GM20431 (cell line): ENCODE results near the gene ATG14.
"Not testable (repeated sequence)": the region's sequence is repeated elsewhere in the genome, so short reads cannot be mapped to it uniquely, and the experiment has no call there.

Experiments
- in situ Hi-C: fragments of 300-500 bp; cut with MseI, MboI; formaldehyde crosslinking; loops from one replicate; pipeline ENCODE4 v1.15.0; 2020; ENCODE audit warnings: low sequenced_read_pairs; ENCODE audit not compliant: unreplicated experiment

ATG14 gene

DNA sequence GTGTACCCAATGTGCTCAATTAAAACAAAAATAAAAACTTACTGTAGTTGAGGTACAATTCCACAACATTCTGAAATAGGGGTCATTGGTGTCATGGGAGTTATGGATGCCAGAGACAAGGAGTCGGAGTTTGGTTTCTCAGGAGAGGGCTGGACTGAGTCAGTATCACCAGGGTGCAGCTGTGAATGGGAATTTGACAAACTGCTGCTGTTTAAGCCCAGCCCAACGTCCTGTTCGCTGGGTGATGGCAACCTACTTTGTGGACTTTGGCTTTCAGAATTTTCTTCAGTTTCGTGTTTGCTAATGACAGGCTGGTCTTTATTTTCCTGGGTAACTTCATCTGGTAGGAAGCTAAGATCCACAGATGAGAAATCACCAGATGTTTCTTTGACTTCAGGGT, 24.9 kb upstream of the ATG14 start:
- in situ Hi-C loops = loop anchor here (10.0 kb wide), 1 partner anchor 1038 kb away; no protein-coding TSS in a partner anchor

DNA sequence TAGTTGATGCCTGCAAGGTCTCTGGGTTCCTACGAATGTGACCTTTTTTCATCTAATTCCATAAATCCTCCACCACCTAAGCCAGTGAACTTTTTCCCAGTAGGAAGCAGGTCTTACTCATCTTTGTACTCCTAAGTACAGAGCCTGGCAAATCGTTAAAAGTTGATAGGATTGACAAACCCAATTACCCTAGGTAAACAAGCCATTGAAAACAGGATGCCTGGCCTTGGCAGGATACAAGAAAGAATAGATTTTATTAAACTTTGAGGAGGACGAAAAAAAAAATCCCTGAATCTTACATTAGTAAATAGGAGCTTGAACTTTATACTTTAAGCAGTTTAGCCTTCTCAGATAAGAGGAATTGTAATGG, 23.2 kb upstream of the ATG14 start:
- in situ Hi-C loops = loop anchor here (10.0 kb wide), 1 partner anchor 1040 kb away; no protein-coding TSS in a partner anchor

DNA sequence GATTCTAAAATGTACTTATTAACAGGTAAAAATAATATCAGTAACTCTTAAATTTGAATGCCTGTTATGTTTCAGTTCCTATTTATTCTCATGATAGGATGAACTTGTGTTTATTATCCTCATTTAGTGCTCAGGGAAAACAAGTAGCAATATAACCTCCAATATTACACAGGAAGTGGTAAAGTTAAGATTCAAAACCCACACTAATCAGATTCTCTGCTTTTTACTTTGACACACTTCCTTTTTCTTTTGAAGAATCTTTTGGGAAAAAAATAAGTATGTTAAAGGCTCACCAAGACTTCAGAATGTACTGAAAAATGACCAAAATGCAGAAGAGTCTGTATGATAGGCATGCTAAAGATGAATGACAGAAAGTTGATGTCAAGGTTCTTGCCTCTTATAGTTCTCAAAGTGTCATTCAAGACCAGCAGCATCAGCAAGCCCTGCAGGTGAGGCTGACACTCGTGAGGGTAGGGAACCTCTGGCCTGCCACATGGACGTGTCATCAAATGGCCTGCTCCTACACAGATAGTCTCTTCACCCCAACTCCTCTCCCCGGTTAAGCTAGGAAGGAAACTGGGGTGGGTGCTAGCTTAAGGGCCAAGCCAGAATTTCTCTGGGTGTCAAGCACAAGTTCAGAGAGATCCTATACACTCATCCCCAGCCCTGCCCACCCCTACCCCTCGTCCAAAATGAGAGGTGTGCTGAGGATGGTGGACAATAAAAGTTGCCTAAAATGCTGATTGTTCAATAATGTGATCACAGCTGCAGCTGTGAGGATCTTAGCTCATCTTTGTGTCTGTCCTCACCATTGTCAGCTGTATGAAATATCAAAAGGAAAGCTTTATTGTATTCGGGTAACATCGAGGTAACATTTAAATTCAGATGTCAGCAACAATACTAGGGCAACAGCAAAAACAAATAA, 22.5 kb upstream of the ATG14 start:
- in situ Hi-C loops = loop anchor here (10.0 kb wide), 1 partner anchor 1041 kb away; no protein-coding TSS in a partner anchor

DNA sequence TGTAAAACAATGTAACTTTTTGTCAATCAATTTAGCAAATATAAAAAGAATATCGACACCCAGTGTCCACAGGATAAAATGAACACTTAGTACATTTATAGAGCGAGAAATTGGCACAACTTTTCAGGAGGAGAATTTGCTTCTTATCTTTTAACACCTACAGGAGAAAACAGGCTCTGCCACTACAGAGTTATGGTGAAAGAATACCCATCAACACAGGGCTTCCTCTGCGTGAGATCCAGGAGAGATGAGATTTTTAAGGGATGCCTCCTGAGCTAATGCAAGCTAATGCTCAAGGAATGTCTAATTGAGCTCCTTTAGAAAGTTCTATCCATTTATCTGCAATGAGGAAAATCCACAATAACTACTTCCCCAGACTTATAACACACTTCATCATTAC, 21.0 kb upstream of the ATG14 start:
- in situ Hi-C loops = loop anchor here (10.0 kb wide), 1 partner anchor 1042 kb away; no protein-coding TSS in a partner anchor

DNA sequence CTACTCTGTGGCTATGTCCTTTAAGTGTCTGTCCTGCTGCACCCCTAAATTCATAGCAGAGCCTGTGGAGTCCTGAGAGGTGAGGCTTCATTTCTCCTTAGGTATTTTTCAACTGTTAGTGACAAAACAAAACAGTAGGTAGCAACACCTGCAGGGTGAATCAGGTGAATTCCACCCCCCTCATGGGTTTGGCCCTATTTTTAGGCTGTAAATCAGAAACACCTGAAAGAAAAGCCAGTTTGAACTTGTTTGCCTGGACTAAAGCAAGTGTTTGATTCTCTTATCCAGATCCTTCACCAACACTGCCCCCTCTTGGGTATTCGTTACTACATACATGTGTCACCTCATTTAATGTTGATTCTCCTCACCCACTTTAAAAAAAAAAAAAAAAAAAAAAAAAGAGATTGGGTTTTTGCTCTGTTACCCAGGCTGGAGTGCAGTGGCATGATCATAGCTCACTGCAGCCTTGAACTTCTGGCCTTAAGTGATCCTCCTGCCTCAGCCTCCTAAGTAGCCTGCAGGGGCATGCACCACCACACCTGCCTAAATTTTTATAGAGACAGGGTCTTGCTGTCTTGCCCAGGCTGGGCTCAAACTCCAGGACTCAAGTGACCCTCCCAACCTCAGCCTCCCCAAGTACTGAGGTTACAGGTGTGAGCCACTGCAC, 18.5 kb upstream of the ATG14 start:
- in situ Hi-C loops = loop anchor here (10.0 kb wide), 1 partner anchor 1045 kb away; no protein-coding TSS in a partner anchor

DNA sequence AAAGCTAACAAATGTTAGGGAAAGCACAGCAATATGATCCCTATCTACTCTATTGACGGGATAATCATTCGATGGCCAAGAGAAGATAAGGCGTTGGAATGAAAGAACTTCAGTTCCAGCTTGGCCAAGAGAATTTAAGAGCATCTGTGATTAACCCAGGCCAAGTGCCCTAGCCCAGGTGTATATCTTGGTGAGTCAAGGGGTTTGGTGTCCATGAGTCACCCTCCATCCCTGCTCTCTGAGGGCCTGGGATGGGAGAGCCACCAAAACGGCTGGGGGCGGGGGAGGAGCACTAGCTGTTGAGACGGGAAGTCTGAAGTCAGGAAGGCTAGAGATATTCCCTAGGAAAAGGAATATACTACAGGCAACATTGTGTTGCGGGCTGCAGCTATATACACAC, 15.8 kb upstream of the ATG14 start:
- in situ Hi-C loops = no loop called here

DNA sequence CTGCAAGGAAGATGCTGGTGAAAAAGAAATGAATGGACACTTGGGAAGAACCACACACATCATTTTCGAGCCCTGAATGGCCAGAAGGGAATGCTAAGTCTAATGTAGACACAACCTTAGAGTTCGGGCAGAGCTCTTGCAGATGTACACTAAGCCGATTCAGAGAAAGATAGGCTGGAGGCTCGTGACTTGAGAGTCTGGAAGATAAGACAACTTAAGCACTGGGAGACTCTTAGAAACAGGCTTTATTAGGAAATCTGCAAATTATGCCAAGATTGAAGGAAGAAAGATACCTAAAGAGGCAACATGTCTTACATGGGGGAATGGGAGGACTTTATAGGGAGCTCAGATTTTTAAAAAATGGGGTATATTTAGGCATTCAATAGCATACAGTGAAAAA, 15.3 kb upstream of the ATG14 start:
- in situ Hi-C loops = no loop called here

DNA sequence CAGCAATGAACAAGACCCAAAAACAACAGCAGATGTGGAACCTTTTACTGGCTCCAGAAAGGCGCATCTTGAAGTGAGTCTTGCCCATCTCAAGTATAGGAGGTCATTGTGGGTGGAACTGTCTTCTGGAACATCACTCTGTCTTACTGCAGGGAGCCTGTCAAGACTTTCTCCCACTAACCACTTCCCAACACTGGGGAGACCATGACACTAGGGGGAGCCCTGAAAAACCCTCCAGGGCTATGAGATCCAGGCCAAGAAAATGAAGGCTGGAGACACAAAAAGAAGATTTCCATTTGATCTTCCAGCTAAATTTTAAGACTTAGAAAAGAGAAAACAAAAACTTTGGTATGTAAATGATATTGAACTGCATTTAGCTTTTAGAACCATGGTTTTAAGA, 13.5 kb upstream of the ATG14 start:
- in situ Hi-C loops = no loop called here

DNA sequence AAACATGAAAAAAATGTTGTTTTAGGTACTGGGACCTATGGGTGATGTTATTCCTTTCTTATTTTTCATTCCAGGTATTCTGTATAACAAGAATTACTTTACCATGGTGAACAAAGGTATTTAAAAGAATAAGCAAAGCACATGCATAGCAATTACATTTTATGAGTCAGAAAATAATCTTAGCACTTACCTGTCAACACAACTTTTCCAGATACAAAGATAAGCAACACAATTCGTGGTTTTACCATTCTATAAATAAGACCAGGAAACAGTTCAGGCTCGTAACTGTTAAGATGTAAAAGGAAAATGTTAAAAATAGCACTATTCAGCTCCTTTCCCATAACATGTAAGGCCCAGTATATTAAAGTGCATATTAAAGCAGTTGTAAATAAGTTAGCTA, 12.3 kb upstream of the ATG14 start:
- in situ Hi-C loops = no loop called here

DNA sequence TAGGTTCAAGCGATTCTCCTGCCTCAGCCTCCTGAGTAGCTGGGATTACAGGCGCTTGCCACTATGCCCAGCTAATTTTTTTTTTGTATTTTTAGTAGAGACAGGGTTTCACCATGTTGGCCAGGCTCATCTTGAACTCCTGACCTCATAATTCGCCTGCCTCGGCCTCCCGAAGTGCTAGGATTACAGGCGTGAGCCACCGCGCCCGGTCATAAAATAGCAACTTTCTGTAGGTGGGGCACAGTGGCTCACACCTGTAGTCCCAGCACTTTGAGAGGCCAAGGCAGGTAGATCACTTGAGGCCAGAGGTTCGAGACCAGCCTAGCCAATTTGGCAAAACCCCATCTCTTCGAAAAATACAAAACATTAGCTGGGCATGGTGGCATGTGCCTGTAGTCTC, 10.7 kb upstream of the ATG14 start:
- in situ Hi-C loops = not testable (repeated sequence)

DNA sequence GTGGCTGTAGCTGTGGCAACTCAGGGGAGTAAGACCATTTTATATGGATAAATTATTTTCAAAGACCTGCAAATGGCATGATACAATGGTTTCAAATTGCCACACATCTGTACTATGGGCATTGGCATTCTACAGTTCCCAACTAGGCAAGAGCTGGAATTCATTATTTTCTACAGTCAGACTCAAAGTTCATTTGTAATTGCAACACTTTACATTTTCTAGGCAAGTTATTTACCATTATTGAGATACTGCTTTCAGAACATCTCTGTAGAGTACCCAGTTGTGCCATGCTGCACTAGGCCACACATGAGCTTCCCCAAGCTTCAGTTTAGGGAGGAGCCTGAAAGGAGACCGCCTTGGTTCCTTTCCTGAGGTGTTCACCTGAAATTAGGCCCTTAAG, 8.0 kb upstream of the ATG14 start:
- in situ Hi-C loops = no loop called here

DNA sequence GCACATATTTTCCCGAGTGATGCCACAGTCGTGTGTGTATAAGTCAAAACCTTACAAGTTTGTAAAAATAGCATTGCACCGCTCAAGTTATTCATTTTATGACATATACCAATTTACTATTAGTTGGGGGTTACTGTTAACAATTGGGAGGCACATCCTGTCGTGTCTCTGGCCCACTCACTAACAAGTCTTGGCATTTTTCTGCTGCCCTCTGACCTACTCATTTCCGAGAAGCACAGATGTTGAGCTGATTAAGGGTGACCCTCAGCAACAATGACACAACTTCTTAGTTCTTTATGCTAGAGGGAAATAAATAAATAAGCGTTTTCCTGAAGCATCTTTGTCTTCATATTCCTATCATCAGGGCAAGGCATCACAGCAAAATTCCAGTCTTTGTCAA, 6.8 kb upstream of the ATG14 start:
- in situ Hi-C loops = no loop called here

DNA sequence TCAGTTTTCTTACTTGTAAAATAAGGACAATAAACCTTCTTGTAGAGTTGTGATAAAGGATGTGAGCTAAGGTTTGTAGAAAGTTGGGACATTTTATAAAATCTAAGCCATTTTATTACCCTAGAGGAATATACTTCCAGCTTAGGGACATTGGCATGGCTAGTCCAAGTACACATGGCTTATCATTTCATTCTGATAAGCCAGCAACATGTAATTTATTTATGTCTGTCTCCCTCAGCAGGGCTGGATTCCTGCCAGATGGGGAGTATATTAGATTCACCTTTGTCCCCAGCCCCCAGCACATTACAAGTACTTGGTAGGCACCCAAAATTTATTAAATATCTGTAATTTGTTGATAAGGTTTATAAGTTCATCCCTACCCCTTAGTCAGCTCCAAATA, 6.3 kb upstream of the ATG14 start:
- in situ Hi-C loops = no loop called here

DNA sequence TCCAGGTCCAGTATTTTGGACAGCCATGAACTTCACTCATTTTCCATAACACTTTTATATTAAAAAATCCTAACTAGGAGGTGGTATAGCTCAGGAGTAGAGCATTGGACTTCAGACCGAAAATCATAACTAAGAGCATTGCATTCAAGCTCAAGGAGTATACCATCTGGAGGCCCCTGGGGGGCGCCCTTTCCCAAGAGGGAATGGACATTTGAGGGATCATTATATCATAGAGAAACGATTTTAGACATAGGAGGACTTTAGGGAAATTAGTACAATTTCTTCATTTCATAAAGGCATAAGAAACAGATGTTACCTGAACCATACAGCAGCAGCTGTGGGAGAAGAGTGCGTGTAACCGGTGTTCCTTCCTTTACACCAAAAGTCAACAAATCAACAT, 5.2 kb upstream of the ATG14 start:
- in situ Hi-C loops = no loop called here

DNA sequence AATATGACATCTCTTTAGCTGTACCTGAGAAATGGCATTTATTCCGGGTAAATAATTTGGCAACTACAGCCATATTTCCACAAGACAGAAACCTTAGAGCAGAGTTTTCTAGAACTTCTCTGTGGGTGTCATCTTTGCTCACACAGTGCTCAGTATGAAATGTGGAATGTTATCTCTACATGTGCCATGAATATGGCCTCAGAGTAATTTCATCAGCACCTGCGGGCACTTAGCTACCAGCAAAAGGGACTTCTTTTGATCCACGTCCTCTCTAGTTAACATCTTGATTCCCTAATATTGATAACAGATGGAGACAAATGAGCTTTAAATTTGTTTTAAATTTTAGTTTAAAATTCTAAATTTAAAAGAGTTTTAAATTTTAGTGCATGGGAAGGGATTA, 2.9 kb upstream of the ATG14 start:
- in situ Hi-C loops = no loop called here

DNA sequence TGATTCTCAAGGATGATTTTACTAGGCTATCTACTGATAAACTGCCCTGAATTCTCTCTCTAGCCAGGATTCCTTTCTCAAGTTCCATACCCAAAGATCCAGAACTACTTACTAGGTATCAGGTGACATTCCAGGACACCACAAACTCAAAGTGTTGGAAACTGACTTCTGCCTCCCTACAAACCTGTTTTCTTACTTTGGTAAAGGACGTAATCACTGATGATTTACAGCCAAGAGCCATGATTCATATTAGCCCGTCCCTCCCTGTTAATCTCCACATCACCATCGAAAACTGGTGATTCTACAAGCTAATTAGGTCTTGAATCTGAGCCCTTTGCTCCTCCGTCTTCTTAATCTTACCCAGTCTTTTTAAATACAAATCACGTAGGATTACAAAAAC, 1.0 kb upstream of the ATG14 start:
- in situ Hi-C loops = no loop called here

DNA sequence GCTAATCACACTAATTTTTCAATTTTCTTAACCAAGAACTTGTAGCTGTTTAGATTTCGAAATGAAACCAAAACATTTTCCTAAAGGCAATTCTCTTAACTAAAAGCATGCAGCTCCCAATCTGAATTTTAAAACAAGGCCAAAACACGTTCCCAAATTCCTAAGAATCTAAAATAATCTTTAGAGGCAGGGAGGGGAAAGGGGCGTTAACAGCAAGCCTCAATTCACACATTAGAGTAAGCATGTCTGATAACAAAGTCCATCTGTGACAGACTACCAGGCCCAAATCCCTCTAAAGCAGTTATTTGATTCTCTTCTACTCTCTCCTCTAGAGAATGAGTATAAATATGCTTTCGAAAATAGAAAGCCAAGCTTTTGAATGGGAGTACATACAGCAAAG, 754 bp downstream of the ATG14 start:
- in situ Hi-C loops = no loop called here

DNA sequence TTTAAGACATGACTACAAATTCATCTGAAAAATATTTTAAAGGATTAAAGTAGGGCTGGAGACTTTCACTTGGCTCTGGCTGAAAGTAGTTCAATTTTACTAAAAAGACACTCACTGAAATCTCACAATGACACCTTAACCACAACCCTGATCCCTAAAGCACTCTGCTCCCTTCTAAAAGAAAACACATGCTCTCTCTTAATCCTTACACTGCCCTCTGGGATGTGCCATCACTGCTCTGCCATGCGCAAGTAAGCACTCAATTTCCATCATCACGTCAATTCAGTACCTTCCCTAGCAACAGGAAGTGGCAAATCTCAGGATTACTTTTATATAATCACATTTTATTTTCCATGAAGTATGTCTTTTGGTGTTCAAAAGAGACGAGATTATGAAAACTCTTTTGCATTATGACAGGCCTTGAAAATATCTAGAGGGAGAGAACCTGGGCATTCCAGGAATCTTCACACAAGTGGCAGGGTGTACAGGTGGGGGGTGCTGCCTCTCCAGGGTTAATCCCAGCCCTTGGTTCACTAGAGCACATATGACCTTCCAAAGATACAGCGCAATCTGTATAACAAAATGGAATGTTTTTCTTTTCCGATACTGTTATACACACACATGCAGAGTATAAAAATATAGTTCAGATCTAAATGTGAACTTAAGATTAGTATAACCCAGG, 7.3 kb downstream of the ATG14 start:
- in situ Hi-C loops = no loop called here

DNA sequence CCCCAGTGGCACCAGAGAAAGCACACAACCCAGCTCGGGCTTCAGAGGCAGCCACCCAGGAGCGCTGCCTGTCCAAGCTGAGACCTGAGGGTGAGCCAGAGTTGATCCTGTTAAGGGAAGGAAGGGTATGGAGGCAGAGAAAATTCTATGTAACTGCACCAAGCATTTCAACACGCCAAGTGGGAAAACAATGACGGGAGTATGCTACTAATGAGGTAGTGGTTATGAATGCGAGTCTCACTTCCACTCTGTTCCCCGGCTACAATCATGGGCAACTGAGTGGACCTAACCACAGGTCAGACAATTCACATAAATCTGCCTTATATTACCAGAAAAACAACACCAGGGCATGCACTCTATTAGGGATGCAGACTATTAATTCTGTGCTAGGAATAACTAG, 9.9 kb downstream of the ATG14 start:
- in situ Hi-C loops = no loop called here

DNA sequence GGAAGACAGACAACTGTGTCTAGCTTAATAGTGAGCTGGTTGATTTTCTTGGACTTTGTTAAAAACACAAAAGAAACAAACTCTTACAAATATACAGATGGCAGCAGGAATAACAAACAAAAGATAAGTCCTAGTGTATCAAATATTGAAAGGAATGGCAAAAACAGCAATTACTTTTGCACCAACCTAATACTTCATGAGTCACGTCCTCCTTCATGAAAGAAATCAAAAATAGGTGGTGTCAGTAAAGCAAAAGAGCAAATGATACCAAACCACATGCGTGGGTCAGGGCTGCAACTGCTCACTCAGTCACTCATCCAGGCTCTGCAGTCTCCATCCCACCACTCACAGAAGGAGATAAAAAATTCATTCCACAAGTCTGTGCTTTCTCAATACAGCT, 11.8 kb downstream of the ATG14 start:
- in situ Hi-C loops = no loop called here

DNA sequence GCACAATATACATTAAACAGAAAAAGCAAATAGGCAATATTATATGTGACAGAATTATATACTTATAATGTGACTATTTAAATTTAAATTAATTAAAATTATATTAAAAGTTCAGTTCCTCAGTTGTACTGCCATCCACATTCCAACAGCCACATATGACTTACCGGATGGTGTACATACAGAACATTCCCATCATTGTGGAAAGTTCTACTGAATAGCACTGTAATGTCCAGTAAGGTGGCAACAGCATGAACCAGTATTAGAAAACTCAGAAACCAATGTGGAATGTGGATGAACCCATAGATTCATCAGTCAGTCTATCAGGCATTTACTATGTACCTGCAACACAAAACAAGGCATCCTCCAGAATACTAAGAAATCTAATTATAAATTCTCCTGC, 12.4 kb downstream of the ATG14 start:
- in situ Hi-C loops = no loop called here
